ENCODE data around the gene UQCRC1.

DNA sequence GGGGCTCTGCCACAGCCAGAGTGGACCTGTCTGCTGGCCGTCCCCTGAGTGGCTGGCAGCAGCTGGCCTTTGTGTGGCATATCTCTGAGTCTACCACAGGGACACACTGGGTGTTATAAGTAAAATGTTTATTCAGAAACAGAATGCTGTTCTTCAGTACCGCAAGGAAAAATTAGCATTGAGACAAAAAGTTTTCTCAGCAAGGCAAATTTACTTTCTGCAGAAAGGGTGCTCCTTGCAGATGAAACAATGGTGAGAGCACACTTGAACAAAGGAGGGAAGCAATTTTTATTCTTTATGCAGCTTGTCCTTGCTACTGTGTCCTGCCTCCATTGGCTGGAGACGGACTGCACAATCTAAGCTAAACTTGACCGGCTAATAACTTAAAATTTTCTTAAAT lies 8.1 kb upstream of the UQCRC1 start:
- no peak for TF ChIP-seq CTCF (IDR thresholded peaks at IDR 0.05)
- no peak for TF ChIP-seq POLR2A (IDR thresholded peaks at IDR 0.05)
